HG03108 (cell line): Measurements from ENCODE around the gene CDH15.
"Not testable (repeated sequence)": the region's sequence is repeated elsewhere in the genome, so short reads cannot be mapped to it uniquely, and the experiment has no call there.

Experiments
- ATAC-seq: cut with Tn5 transposase; IDR thresholded peaks from one replicate; pipeline ENCODE4 v1.9.1; 2021; ENCODE audit warnings: moderate library complexity; ENCODE audit not compliant: unreplicated experiment

Gene CDH15

GRCh38 chr16:89155851-89156739 is 15.5 kb upstream of the CDH15 start:
- ATAC-seq, result no peak

- no peak for ATAC-seq
These were observed 14.6 kb upstream of the CDH15 start for GRCh38 chr16:89156740-89157645.

GRCh38 chr16:89157778-89158177 is 13.8 kb upstream of the CDH15 start:
- ATAC-seq, result no peak

GRCh38 chr16:89159066-89159849 is 12.3 kb upstream of the CDH15 start:
- ATAC-seq, result no peak

- ATAC-seq, result no peak
These were observed 11.6 kb upstream of the CDH15 start for GRCh38 chr16:89159850-89160354.

GRCh38 chr16:89160977-89161701 is 10.4 kb upstream of the CDH15 start:
- no peak for ATAC-seq

- no peak for ATAC-seq
These were observed 9.5 kb upstream of the CDH15 start for GRCh38 chr16:89161763-89162713.

GRCh38 chr16:89163297-89163696 is 8.3 kb upstream of the CDH15 start:
- no peak for ATAC-seq

GRCh38 chr16:89164436-89164835 is 7.1 kb upstream of the CDH15 start:
- ATAC-seq, result no peak

GRCh38 chr16:89164847-89165680 is 6.5 kb upstream of the CDH15 start:
- no peak for ATAC-seq

GRCh38 chr16:89165681-89165979 is 5.9 kb upstream of the CDH15 start:
- not testable (repeated sequence) for ATAC-seq

GRCh38 chr16:89166696-89167424 is 4.7 kb upstream of the CDH15 start:
- no peak for ATAC-seq

GRCh38 chr16:89167425-89167941 is 4.1 kb upstream of the CDH15 start:
- no peak for ATAC-seq

GRCh38 chr16:89168381-89169189 is 3.0 kb upstream of the CDH15 start:
- no peak for ATAC-seq

GRCh38 chr16:89169778-89170177 is 1.8 kb upstream of the CDH15 start:
- no peak for ATAC-seq

- ATAC-seq, result no peak
These were observed 967 bp upstream of the CDH15 start for GRCh38 chr16:89170346-89171215.
